Keratinocyte (primary cell): ENCODE data around the gene C1orf56. TPM values are rescaled to one million over a fixed set of nuclear protein-coding genes. Genes with fewer than 3 reads are reported as not detected.

Experiments used
- DNase-seq: peaks from one replicate; pipeline ENCODE4 v3.0.0-alpha.2; 2011; ENCODE audit warnings: low read depth, missing footprints, low spot score
- FAIRE-seq: peaks from 2 replicates; lab custom pipeline; 2011; peaks lifted over from hg19 to GRCh38; lab: Jason Lieb, UNC
- H2AFZ ChIP-seq: 2 replicates; pipeline ENCODE4 v1.6.0; 2012; ENCODE audit warnings: low read length, control low read depth, inconsistent platforms; ENCODE audit not compliant: control insufficient read depth
- H3K27ac ChIP-seq: 2 replicates; pipeline ENCODE4 v1.5.1; 2011; ENCODE audit warnings: low read length; ENCODE audit not compliant: control insufficient read depth, insufficient read depth
- H3K27me3 ChIP-seq: 3 replicates; pipeline ENCODE4 v1.6.0; 2011; ENCODE audit warnings: low read length; ENCODE audit not compliant: control insufficient read depth, insufficient read depth; ENCODE audit errors: extremely low read depth
- H3K36me3 ChIP-seq, 2 experiments: 2 replicates in 1 of 2; 3 replicates in 1 of 2; pipeline ENCODE4 v1.5.1; 2011; ENCODE audit warnings: low read length in 2 of 2, mild to moderate bottlenecking in 1 of 2; ENCODE audit not compliant: control insufficient read depth in 2 of 2, insufficient read depth in 2 of 2; ENCODE audit errors: extremely low read depth in 1 of 2
- H3K4me1 ChIP-seq: 3 replicates; pipeline ENCODE4 v1.5.1; 2011; ENCODE audit warnings: low read length; ENCODE audit not compliant: control insufficient read depth, insufficient read depth; ENCODE audit errors: extremely low read depth
- H3K4me2 ChIP-seq: 3 replicates; pipeline ENCODE4 v1.6.0; 2011; ENCODE audit warnings: low read depth, low read length; ENCODE audit not compliant: control insufficient read depth, insufficient read depth; ENCODE audit errors: extremely low read depth
- H3K4me3 ChIP-seq, 3 experiments: fragments of 200-600 bp in 1 of 3; sonication (generic) in 1 of 3; 2 replicates in 2 of 3; 3 replicates in 1 of 3; pipeline ENCODE4 v1.5.1; 2011 to 2016; ENCODE audit warnings: low read length in 3 of 3, mild to moderate bottlenecking in 3 of 3, control low read depth in 2 of 3, inconsistent platforms in 1 of 3, low read depth in 1 of 3, mixed read lengths in 1 of 3, mixed run types in 1 of 3, moderate library complexity in 1 of 3; ENCODE audit not compliant: control insufficient read depth in 2 of 3, insufficient read depth in 2 of 3; ENCODE audit errors: extremely low read depth in 1 of 3
- H3K79me2 ChIP-seq: 2 replicates; pipeline ENCODE4 v1.6.0; 2012; ENCODE audit warnings: low read length; ENCODE audit not compliant: control insufficient read depth, insufficient read depth
- H3K9ac ChIP-seq: 3 replicates; pipeline ENCODE4 v1.6.0; 2011; ENCODE audit warnings: low read length; ENCODE audit not compliant: control insufficient read depth, insufficient read depth; ENCODE audit errors: extremely low read depth
- H3K9me1 ChIP-seq: 3 replicates; pipeline ENCODE4 v1.6.0; 2011; ENCODE audit warnings: low read length; ENCODE audit not compliant: control insufficient read depth, insufficient read depth; ENCODE audit errors: extremely low read depth
- H3K9me3 ChIP-seq: 2 replicates; pipeline ENCODE4 v1.5.1; 2012; ENCODE audit warnings: low read depth, low read length; ENCODE audit not compliant: control insufficient read depth
- H4K20me1 ChIP-seq: 3 replicates; pipeline ENCODE4 v1.6.0; 2011; ENCODE audit warnings: low read length; ENCODE audit not compliant: control insufficient read depth, insufficient read depth; ENCODE audit errors: extremely low read depth
- EZH2 ChIP-seq: IDR thresholded peaks from one replicate; pipeline ENCODE4 v1.6.1; 2012; ENCODE audit warnings: inconsistent platforms, mild to moderate bottlenecking, low read length, moderate library complexity
- dilution Hi-C: fragments of 300-500 bp; cut with MboI; formaldehyde crosslinking; loops from one replicate; pipeline ENCODE4 v1.7.0; 2020; ENCODE audit warnings: low sequenced_read_pairs; ENCODE audit not compliant: extremely low pct_ligation_motif_present
- polyA plus RNA-seq, 5 experiments: library from polyadenylated mRNA; depleted of rRNA in 3 of 5; stranded (reverse) in 3 of 5; stranded (forward) in 1 of 5; unstranded in 1 of 5; fragments of >200 nt; gene quantifications; 1 replicate in 1 of 5; 2 replicates in 3 of 5; 3 replicates in 1 of 5; pipeline versions ENCODE4 v1.2.1 to v1.2.3, GENCODE V29; 2011 to 2012; ENCODE audit warnings: missing spikeins in 2 of 5, low read depth in 1 of 5, low replicate concordance in 1 of 5
- TF ChIP-seq, protein P1 (sequence below), 3 experiments: IDR thresholded peaks in 1 of 3; conservative IDR thresholded peaks in 1 of 3; optimal IDR thresholded peaks in 1 of 3; 2 replicates in 2 of 3; 3 replicates in 1 of 3; pipeline versions ENCODE3 to v1.5.1; 2011; ENCODE audit warnings: low read length in 3 of 3, mild to moderate bottlenecking in 3 of 3, moderate library complexity in 2 of 3, control low read depth in 1 of 3, inconsistent platforms in 1 of 3; ENCODE audit not compliant: insufficient read depth in 2 of 3; ENCODE audit errors: extremely low read depth in 1 of 3

C1orf56 gene
- polyA plus RNA-seq, 1 donor (not counting 4 experiments of a cell fraction or from before 2014, with no cell fraction given) = 0.26 TPM

DNA sequence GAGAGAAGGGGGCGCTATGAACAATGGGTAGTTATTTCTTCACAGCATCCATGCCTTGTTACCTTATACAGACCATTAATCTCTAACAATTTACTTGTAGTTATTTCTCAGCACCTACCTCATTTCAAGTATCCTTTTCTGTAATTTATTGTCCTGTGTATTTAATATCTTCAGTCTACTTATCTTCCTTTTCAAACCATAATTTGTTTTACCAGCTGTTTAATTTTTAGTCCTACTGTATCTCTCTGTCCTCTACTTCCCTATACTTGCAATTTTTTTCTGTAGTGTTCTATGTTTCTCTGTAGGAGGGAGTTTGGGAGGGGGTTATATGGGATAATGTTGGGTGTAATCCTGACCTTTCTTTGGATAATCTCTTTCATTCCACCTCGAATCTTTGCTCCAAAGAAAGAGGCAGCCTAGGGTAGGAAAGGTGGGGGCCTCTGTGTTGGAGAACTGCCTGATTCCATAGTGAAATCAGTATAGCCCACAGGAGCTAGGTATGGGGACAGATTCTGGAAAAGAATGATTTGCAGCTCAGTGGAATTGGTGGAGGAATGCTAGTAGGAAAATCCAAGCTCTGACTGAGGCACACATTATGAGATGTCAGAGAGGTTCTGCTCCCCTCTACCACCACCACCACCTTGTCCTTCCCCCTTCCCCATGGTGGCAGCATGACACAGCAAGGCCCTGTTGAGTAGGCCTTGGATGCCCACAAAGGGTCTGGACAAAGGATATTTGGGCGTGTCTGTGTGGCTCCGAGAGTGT lies 13.3 kb downstream of the C1orf56 start:
- Histone ChIP-seq H3K4me3 (peak overlapping the region; percentile 95 to 100 (median 99)), H3K27me3 (no peaks in the 10 kb centered on the region), H3K4me1 (peaks cover 51% of the 10 kb centered on the region), H3K79me2 (peaks cover 53% of the 10 kb centered on the region), H4K20me1 (peaks cover 21% of the 10 kb centered on the region), H3K4me2 (peak overlapping the region; percentile 100), H3K9me3 (no peaks in the 10 kb centered on the region), H2AFZ (peak overlapping the region; percentile 90), H3K9ac (peak overlapping the region; percentile 94), H3K9me1 (peaks cover 13% of the 10 kb centered on the region), H3K27ac (peak overlapping the region; percentile 94), H3K36me3 (peaks cover 13 to 22% of the 10 kb centered on the region in 2 experiments)
- DNase-seq = no peak
- FAIRE-seq = no peak
- TF ChIP-seq, protein P1, sequence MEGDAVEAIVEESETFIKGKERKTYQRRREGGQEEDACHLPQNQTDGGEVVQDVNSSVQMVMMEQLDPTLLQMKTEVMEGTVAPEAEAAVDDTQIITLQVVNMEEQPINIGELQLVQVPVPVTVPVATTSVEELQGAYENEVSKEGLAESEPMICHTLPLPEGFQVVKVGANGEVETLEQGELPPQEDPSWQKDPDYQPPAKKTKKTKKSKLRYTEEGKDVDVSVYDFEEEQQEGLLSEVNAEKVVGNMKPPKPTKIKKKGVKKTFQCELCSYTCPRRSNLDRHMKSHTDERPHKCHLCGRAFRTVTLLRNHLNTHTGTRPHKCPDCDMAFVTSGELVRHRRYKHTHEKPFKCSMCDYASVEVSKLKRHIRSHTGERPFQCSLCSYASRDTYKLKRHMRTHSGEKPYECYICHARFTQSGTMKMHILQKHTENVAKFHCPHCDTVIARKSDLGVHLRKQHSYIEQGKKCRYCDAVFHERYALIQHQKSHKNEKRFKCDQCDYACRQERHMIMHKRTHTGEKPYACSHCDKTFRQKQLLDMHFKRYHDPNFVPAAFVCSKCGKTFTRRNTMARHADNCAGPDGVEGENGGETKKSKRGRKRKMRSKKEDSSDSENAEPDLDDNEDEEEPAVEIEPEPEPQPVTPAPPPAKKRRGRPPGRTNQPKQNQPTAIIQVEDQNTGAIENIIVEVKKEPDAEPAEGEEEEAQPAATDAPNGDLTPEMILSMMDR (optimal IDR thresholded peaks at IDR 0.05 in 1 of 3, IDR thresholded peaks at IDR 0.05 in 1 of 3, conservative IDR thresholded peaks at IDR 0.05 in 1 of 3; ENCODE audit: extremely low read depth in 1 of 3, insufficient read depth in 2 of 3, low read length in 3 of 3) = peak in 1 of 3 experiments; percentile 16
- TF ChIP-seq EZH2 = no peak
- dilution Hi-C loops = no loop called here

DNA sequence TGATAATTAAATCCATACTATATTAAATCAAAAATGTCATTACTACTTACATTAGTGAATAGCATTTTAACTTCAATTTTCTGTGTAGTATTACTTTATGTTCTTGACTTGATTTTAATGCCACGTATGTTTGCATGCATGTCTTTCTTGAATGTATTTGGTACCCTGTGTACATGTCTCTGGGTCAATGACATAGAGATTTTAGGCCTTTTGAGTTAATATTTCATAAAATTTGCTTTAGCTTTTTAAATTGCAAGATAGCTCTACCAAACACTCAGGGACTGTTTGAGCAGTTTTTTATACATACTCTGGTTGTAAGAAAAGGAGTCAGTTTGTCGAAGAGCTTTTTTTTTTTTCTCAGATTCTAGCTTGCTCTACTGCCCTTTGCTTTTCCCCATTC lies 14.2 kb downstream of the C1orf56 start:
- dilution Hi-C loops = no loop called here
- TF ChIP-seq, protein P1 (optimal IDR thresholded peaks at IDR 0.05 in 1 of 3, IDR thresholded peaks at IDR 0.05 in 1 of 3, conservative IDR thresholded peaks at IDR 0.05 in 1 of 3; ENCODE audit: extremely low read depth in 1 of 3, insufficient read depth in 2 of 3, low read length in 3 of 3) = no peak
- no peak for TF ChIP-seq EZH2
- Histone ChIP-seq H3K9ac (no peak overlapping the region), H3K4me3 (peak overlapping the region in 2 of 3 experiments; percentile 95 to 99), H3K9me1 (peaks cover 6% of the 10 kb centered on the region), H3K27me3 (no peaks in the 10 kb centered on the region), H2AFZ (no peak overlapping the region), H3K4me2 (peak overlapping the region; percentile 100), H3K36me3 (peaks cover 6 to 13% of the 10 kb centered on the region in 2 experiments), H3K4me1 (peaks cover 42% of the 10 kb centered on the region), H3K9me3 (no peaks in the 10 kb centered on the region), H4K20me1 (peaks cover 13% of the 10 kb centered on the region), H3K27ac (no peak overlapping the region), H3K79me2 (peaks cover 44% of the 10 kb centered on the region)
- DNase-seq (no peak), FAIRE-seq (no peak)
